ENCODE measurements around the gene ABL1. TPM values are rescaled to one million over a fixed set of nuclear protein-coding genes. Genes with fewer than 3 reads are reported as not detected.
A peak's percentile ranks its signal among the peaks of the same experiment; 100 is the strongest.
"Not testable (repeated sequence)": the region's sequence is repeated elsewhere in the genome, so short reads cannot be mapped to it uniquely, and the experiment has no call there.

The ABL1 gene
- total RNA-seq, 1 experiment from 2014 or later = 27.1 TPM

- peak; percentile 40 for DNase-seq (ENCODE audit: low spot score)
- in situ Hi-C loops (cut with HindIII; ENCODE audit: low sequenced_read_pairs) = no loop called here
Observed at GRCh38 chr9:130846487-130847305, 11.6 kb downstream of the ABL1 start.

GRCh38 chr9:130847306-130848217, 12.5 kb downstream of the ABL1 start:
- in situ Hi-C loops (cut with HindIII; ENCODE audit: low sequenced_read_pairs) = no loop called here
- no peak for DNase-seq (ENCODE audit: low spot score)

GRCh38 chr9:130848514-130848913, 13.5 kb downstream of the ABL1 start:
- in situ Hi-C loops (cut with HindIII; ENCODE audit: low sequenced_read_pairs); DNase-seq (ENCODE audit: low spot score): not testable (repeated sequence)

GRCh38 chr9:130849356-130849755, 14.3 kb downstream of the ABL1 start:
- no peak for DNase-seq (ENCODE audit: low spot score)
- in situ Hi-C loops (cut with HindIII; ENCODE audit: low sequenced_read_pairs) = no loop called here

DNA sequence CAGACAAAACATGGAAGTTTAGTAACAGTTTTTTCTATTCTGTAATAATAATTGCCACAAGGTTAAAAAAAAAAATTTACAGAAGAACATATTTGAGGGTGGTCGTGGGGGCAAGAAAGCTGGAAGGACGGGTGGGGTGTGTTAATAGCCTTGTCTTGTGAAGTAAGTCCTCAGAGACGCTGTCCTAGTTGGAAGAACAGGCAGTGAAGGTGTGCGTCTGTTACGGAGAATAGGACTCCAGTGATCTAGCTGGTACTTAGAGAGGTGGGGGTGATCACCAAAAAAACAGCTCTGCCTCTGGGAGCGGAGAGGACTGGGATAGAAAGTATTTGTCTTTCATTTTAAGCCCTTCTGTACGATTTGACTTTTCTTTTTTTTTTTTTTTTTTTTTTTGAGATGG, 17.7 kb downstream of the ABL1 start:
- in situ Hi-C loops (cut with HindIII; ENCODE audit: low sequenced_read_pairs) = loop anchor here (10.0 kb wide), 1 partner anchor 118 kb away; no protein-coding TSS in a partner anchor
- no peak for DNase-seq (ENCODE audit: low spot score)

DNA sequence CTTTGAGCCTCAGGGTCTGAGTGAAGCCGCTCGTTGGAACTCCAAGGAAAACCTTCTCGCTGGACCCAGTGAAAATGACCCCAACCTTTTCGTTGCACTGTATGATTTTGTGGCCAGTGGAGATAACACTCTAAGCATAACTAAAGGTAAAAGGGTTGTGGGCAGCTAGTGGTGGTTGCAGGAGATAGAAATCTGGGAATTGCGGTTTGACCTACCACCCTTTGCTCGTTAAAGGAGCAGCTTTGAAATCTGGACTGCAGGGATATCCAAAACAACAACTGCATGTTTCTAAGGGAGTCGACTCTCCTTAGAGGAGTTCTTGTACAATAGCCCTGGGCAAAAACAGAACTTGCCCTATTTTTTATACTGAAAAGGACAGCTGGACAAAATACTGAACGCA, 19.0 kb downstream of the ABL1 start:
- in situ Hi-C loops (cut with HindIII; ENCODE audit: low sequenced_read_pairs) = loop anchor here (10.0 kb wide), 1 partner anchor 119 kb away; no protein-coding TSS in a partner anchor
- no peak for DNase-seq (ENCODE audit: low spot score)

- DNase-seq (ENCODE audit: low spot score) = no peak
- in situ Hi-C loops (cut with HindIII; ENCODE audit: low sequenced_read_pairs) = loop anchor here (10.0 kb wide), 1 partner anchor 120 kb away; no protein-coding TSS in a partner anchor
Observed at GRCh38 chr9:130854835-130855234, 19.8 kb downstream of the ABL1 start.

- in situ Hi-C loops (cut with HindIII; ENCODE audit: low sequenced_read_pairs) = loop anchor here (10.0 kb wide), 1 partner anchor 122 kb away; no protein-coding TSS in a partner anchor
- DNase-seq (ENCODE audit: low spot score) = no peak
Observed at GRCh38 chr9:130856474-130856873, 21.4 kb downstream of the ABL1 start.

- in situ Hi-C loops (cut with HindIII; ENCODE audit: low sequenced_read_pairs) = loop anchor here (10.0 kb wide), 1 partner anchor 123 kb away; no protein-coding TSS in a partner anchor
- peak; percentile 78 for DNase-seq (ENCODE audit: low spot score)
Observed at GRCh38 chr9:130857864-130858738, 23.0 kb downstream of the ABL1 start.

GRCh38 chr9:130858739-130859705, 24.0 kb downstream of the ABL1 start:
- no peak for DNase-seq (ENCODE audit: low spot score)
- in situ Hi-C loops (cut with HindIII; ENCODE audit: low sequenced_read_pairs) = loop anchor here (10.0 kb wide), 1 partner anchor 124 kb away; no protein-coding TSS in a partner anchor

GRCh38 chr9:130860458-130861316, 25.6 kb downstream of the ABL1 start:
- in situ Hi-C loops (cut with HindIII; ENCODE audit: low sequenced_read_pairs) = no loop called here
- no peak for DNase-seq (ENCODE audit: low spot score)

GRCh38 chr9:130861372-130862180, 26.5 kb downstream of the ABL1 start:
- DNase-seq (ENCODE audit: low spot score) = no peak
- in situ Hi-C loops (cut with HindIII; ENCODE audit: low sequenced_read_pairs) = no loop called here

GRCh38 chr9:130862217-130862616, 27.2 kb downstream of the ABL1 start:
- in situ Hi-C loops (cut with HindIII; ENCODE audit: low sequenced_read_pairs) = no loop called here

GRCh38 chr9:130862747-130863146, 27.7 kb downstream of the ABL1 start:
- in situ Hi-C loops (cut with HindIII; ENCODE audit: low sequenced_read_pairs) = no loop called here

More at GRCh38 chr9:130862217-130862616, 27.2 kb downstream of the ABL1 start:
- DNase-seq (ENCODE audit: low spot score) = no peak

GRCh38 chr9:130864541-130864940, 29.5 kb downstream of the ABL1 start:
- no peak for DNase-seq (ENCODE audit: low spot score)
- in situ Hi-C loops (cut with HindIII; ENCODE audit: low sequenced_read_pairs) = no loop called here

More at GRCh38 chr9:130862747-130863146, 27.7 kb downstream of the ABL1 start:
- no peak for DNase-seq (ENCODE audit: low spot score)

DNA sequence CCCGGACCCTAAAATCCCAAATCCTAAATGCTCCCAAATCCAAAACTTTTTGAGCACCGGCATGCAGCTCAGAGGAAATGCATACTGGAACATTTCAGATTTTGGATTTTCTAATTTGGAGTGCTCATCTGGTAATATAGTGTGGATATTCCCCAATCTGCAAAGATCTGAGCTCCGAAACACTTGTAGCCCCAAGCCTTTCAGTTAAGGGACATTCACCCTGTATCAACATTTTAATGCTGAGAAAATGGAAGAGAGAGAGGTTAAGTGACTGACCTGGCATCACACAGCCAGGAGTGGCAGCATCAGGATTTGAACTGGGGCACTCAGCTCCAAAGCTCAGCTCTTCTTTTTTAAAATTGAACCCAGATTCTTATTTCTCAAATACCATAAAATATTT, 30.9 kb downstream of the ABL1 start:
- no peak for DNase-seq (ENCODE audit: low spot score)
- in situ Hi-C loops (cut with HindIII; ENCODE audit: low sequenced_read_pairs) = no loop called here

Data from G401 (cell line).